Neural crest cell (in vitro differentiated cells): ENCODE measurements around the gene HSFX3. TPM values are rescaled to one million over a fixed set of nuclear protein-coding genes. Genes with fewer than 3 reads are reported as not detected.

Source experiments
- DNase-seq: peaks from one replicate; pipeline ENCODE4 v3.0.0; 2021; ENCODE audit warnings: low read depth, mixed read lengths, low spot score
- H3K27ac Mint-ChIP-seq: one replicate; pipeline ENCODE4 v1.8.0; 2021; ENCODE audit warnings: mild to moderate bottlenecking, mixed read lengths; ENCODE audit not compliant: unreplicated experiment
- H3K27me3 Mint-ChIP-seq: 2 replicates; pipeline ENCODE4 v1.8.0; 2021; ENCODE audit warnings: low read depth, mild to moderate bottlenecking, mixed read lengths
- H3K36me3 Mint-ChIP-seq: 2 replicates; pipeline ENCODE4 v1.8.0; 2021; ENCODE audit warnings: low read depth, mild to moderate bottlenecking, mixed read lengths
- H3K4me1 Mint-ChIP-seq: 2 replicates; pipeline ENCODE4 v1.8.0; 2021; ENCODE audit warnings: mixed read lengths
- H3K4me3 Mint-ChIP-seq: one replicate; pipeline ENCODE4 v1.8.0; 2021; ENCODE audit warnings: mild to moderate bottlenecking, mixed read lengths
- H3K9me3 Mint-ChIP-seq: 2 replicates; pipeline ENCODE4 v1.8.0; 2021; ENCODE audit warnings: mixed read lengths
- CTCF ChIP-seq: fragments of 200-600 bp; sonication (generic); conservative IDR thresholded peaks from 2 replicates; pipeline ENCODE4 v1.5.0; 2021; ENCODE audit warnings: antibody characterized with exemption, mild to moderate bottlenecking
- total RNA-seq: library from RNA; stranded (reverse); gene quantifications from 2 replicates; pipeline ENCODE4 v1.2.1, GENCODE V29; 2021

The HSFX3 gene
- total RNA-seq, 1 donor from 2014 or later = not detected

- no peak for DNase-seq
- peaks cover 2% of the 10 kb centered on the region for H3K9me3 Mint-ChIP-seq
- peaks cover 19% of the 10 kb centered on the region for H3K4me1 Mint-ChIP-seq
- H3K27ac Mint-ChIP-seq = no peak overlapping the region
- no peaks in the 10 kb centered on the region for H3K27me3 Mint-ChIP-seq
- TF ChIP-seq CTCF = no peak
- H3K4me3 Mint-ChIP-seq = no peak overlapping the region
- no peaks in the 10 kb centered on the region for H3K36me3 Mint-ChIP-seq
Observed at GRCh38 chrX:149571770-149572169, 22.0 kb upstream of the HSFX3 start.

GRCh38 chrX:149570668-149571067, 20.9 kb upstream of the HSFX3 start:
- Mint-ChIP-seq H3K27ac (no peak overlapping the region), H3K36me3 (no peaks in the 10 kb centered on the region), H3K9me3 (peaks cover 2% of the 10 kb centered on the region), H3K27me3 (no peaks in the 10 kb centered on the region), H3K4me3 (no peak overlapping the region), H3K4me1 (peaks cover 19% of the 10 kb centered on the region)
- TF ChIP-seq CTCF = no peak
- DNase-seq = no peak

GRCh38 chrX:149569770-149570169, 20.0 kb upstream of the HSFX3 start:
- no peak for TF ChIP-seq CTCF
- Mint-ChIP-seq H3K27ac (no peak overlapping the region), H3K4me3 (no peak overlapping the region), H3K4me1 (peaks cover 19% of the 10 kb centered on the region), H3K27me3 (no peaks in the 10 kb centered on the region), H3K36me3 (no peaks in the 10 kb centered on the region), H3K9me3 (peaks cover 2% of the 10 kb centered on the region)
- no peak for DNase-seq

GRCh38 chrX:149568701-149569296, 19.1 kb upstream of the HSFX3 start:
- no peak for DNase-seq
- Mint-ChIP-seq H3K27ac (no peak overlapping the region), H3K36me3 (no peaks in the 10 kb centered on the region), H3K27me3 (no peaks in the 10 kb centered on the region), H3K4me1 (peaks cover 19% of the 10 kb centered on the region), H3K4me3 (no peak overlapping the region), H3K9me3 (peaks cover 2% of the 10 kb centered on the region)
- TF ChIP-seq CTCF = no peak

- H3K36me3 Mint-ChIP-seq = no peaks in the 10 kb centered on the region
- TF ChIP-seq CTCF = no peak
- no peaks in the 10 kb centered on the region for H3K27me3 Mint-ChIP-seq
- no peak overlapping the region for H3K4me3 Mint-ChIP-seq
- no peak overlapping the region for H3K27ac Mint-ChIP-seq
- no peak for DNase-seq
- peaks cover 2% of the 10 kb centered on the region for H3K9me3 Mint-ChIP-seq
- H3K4me1 Mint-ChIP-seq = peaks cover 16% of the 10 kb centered on the region
Observed at GRCh38 chrX:149567621-149568417, 18.1 kb upstream of the HSFX3 start.
